SK-N-SH (cell line): ENCODE data around the gene IL6R. TPM values are rescaled to one million over a fixed set of nuclear protein-coding genes. Genes with fewer than 3 reads are reported as not detected.

Experiments
- CTCF ChIA-PET: fragments of 300-600, 350-600 bp; formaldehyde crosslinking; extraction: SDS; loops from one replicate; lab custom pipeline; 2021; lab: Yijun Ruan, JAX
- POLR2A ChIA-PET: fragments of 350-600 bp; sonication (Branson Sonifier 250); formaldehyde crosslinking; extraction: SDS; loops from one replicate; lab custom pipeline; 2020; ENCODE audit warnings: antibody characterized with exemption, inconsistent platforms; lab: Yijun Ruan, JAX
- DNase-seq: peaks from one replicate; pipeline ENCODE4 v3.0.0; 2012
- H2AFZ ChIP-seq: fragments of 200-600 bp; sonication (generic); 2 replicates; pipeline ENCODE4 v1.8.1; 2016; ENCODE audit warnings: antibody characterized with exemption, mild to moderate bottlenecking, low read depth
- H3F3A ChIP-seq: fragments of 200-600 bp; sonication (generic); replicated peaks from 2 replicates; pipeline ENCODE3; 2016; ENCODE audit warnings: antibody characterized with exemption, mild to moderate bottlenecking; ENCODE audit not compliant: insufficient read depth
- H3K27ac ChIP-seq, 2 experiments: fragments of 200-500 bp in 1 of 2; fragments of 200-600 bp in 1 of 2; sonication (Bioruptor generic) in 1 of 2; sonication (generic), shearing (Covaris generic) in 1 of 2; 2 replicates each; pipeline versions ENCODE4 v1.5.1 to v1.6.1; 2014 to 2016; ENCODE audit warnings: low read depth in 2 of 2, inconsistent platforms in 1 of 2, low read length in 1 of 2, mild to moderate bottlenecking in 1 of 2, mixed read lengths in 1 of 2
- H3K27me3 ChIP-seq: fragments of 200-600 bp; sonication (generic), shearing (Covaris generic); 2 replicates; pipeline ENCODE4 v1.6.1; 2016; ENCODE audit warnings: mixed run types; ENCODE audit not compliant: insufficient read depth
- H3K36me3 ChIP-seq, 2 experiments: fragments of 200-500 bp in 1 of 2; fragments of 200-600 bp in 1 of 2; sonication (Bioruptor generic) in 1 of 2; sonication (generic) in 1 of 2; replicated peaks in 1 of 2; 2 replicates each; pipeline versions ENCODE3 to v1.5.1; 2014 to 2016; ENCODE audit warnings: low read length in 1 of 2, mild to moderate bottlenecking in 1 of 2; ENCODE audit not compliant: insufficient read depth in 2 of 2, control insufficient read depth in 1 of 2
- H3K4me1 ChIP-seq, 2 experiments: fragments of 200-500 bp in 1 of 2; fragments of 200-600 bp in 1 of 2; sonication (Bioruptor generic) in 1 of 2; sonication (generic), shearing (Covaris generic) in 1 of 2; 2 replicates each; pipeline versions ENCODE4 v1.5.1 to v1.6.1; 2014 to 2016; ENCODE audit warnings: low read depth in 1 of 2, low read length in 1 of 2, mixed run types in 1 of 2; ENCODE audit not compliant: insufficient read depth in 2 of 2, control insufficient read depth in 1 of 2
- H3K4me2 ChIP-seq: fragments of 200-600 bp; sonication (generic), shearing (Covaris generic); 2 replicates; pipeline ENCODE4 v1.6.1; 2017; ENCODE audit warnings: mixed run types
- H3K4me3 ChIP-seq, 2 experiments: fragments of 200-500 bp in 1 of 2; fragments of 200-600 bp in 1 of 2; sonication (Bioruptor generic) in 1 of 2; sonication (generic), shearing (Covaris generic) in 1 of 2; 2 replicates each; pipeline versions ENCODE4 v1.5.1 to v1.8.1; 2014 to 2016; ENCODE audit warnings: low read depth in 2 of 2, inconsistent platforms in 1 of 2, low read length in 1 of 2, mild to moderate bottlenecking in 1 of 2, mixed read lengths in 1 of 2, moderate library complexity in 1 of 2
- H3K79me2 ChIP-seq: fragments of 200-600 bp; sonication (generic); 2 replicates; pipeline ENCODE4 v1.8.1; 2017; ENCODE audit warnings: mild to moderate bottlenecking; ENCODE audit not compliant: insufficient read depth
- H3K9ac ChIP-seq: fragments of 200-600 bp; sonication (generic); 2 replicates; pipeline ENCODE4 v1.6.1; 2017; ENCODE audit warnings: mixed run types
- H3K9me2 ChIP-seq: fragments of 200-600 bp; sonication (generic); 2 replicates; pipeline ENCODE4 v1.6.1; 2017; ENCODE audit warnings: mixed run types
- H3K9me3 ChIP-seq: fragments of 200-600 bp; sonication (generic); 2 replicates; pipeline ENCODE4 v1.6.1; 2017; ENCODE audit warnings: mixed run types, mild to moderate bottlenecking, moderate library complexity
- H4K20me1 ChIP-seq: fragments of 200-600 bp; sonication (generic); 2 replicates; pipeline ENCODE4 v1.6.1; 2017; ENCODE audit warnings: mild to moderate bottlenecking, mixed run types; ENCODE audit not compliant: insufficient read depth
- CTCF ChIP-seq: fragments of 200-600 bp; sonication (generic); IDR thresholded peaks from 2 replicates; pipeline ENCODE4 v1.6.1; 2017; ENCODE audit warnings: antibody characterized with exemption, mild to moderate bottlenecking, moderate library complexity
- ELF1 ChIP-seq: IDR thresholded peaks from 2 replicates; pipeline ENCODE4 v1.4.0; 2012
- EZH2phosphoT487 ChIP-seq: fragments of 200-600 bp; sonication (generic); IDR thresholded peaks from 2 replicates; pipeline ENCODE4 v1.6.1; 2017; ENCODE audit warnings: low read depth, mixed run types, mild to moderate bottlenecking, antibody characterized with exemption, moderate library complexity, borderline replicate concordance
- FOXJ3 ChIP-seq: sonication (generic); formaldehyde crosslinking; IDR thresholded peaks from 2 replicates; pipeline ENCODE4 v1.5.1; 2020; ENCODE audit warnings: mild to moderate bottlenecking, missing genetic modification reagents
- GABPA ChIP-seq: IDR thresholded peaks from 2 replicates; pipeline ENCODE4 v1.4.0; 2012; ENCODE audit warnings: low read depth, mild to moderate bottlenecking
- JUND ChIP-seq: IDR thresholded peaks from 2 replicates; pipeline ENCODE4 v1.4.0; 2012
- MXI1 ChIP-seq: IDR thresholded peaks from 2 replicates; pipeline ENCODE4 v1.6.1; 2012; ENCODE audit warnings: mild to moderate bottlenecking, low read depth, low read length, improper control_type of control experiment
- PBX3 ChIP-seq: IDR thresholded peaks from 2 replicates; pipeline ENCODE4; 2012
- RAD21 ChIP-seq: IDR thresholded peaks from 2 replicates; pipeline ENCODE4 v1.6.1; 2012; ENCODE audit warnings: mild to moderate bottlenecking, low read length
- RCOR1 ChIP-seq: fragments of 150-350 bp; IDR thresholded peaks from 2 replicates; pipeline ENCODE4 v1.6.1; 2017; ENCODE audit warnings: antibody characterized with exemption, low read length
- RFX5 ChIP-seq: IDR thresholded peaks from 2 replicates; pipeline ENCODE4 v1.6.1; 2012; ENCODE audit warnings: mild to moderate bottlenecking, improper control_type of control experiment, low read length
- RXRA ChIP-seq: IDR thresholded peaks from 2 replicates; pipeline ENCODE4 v1.4.0; 2012; ENCODE audit warnings: low read depth, mild to moderate bottlenecking, borderline replicate concordance
- TCF12 ChIP-seq: IDR thresholded peaks from 2 replicates; pipeline ENCODE4 v1.4.0; 2012
- TEAD4 ChIP-seq: IDR thresholded peaks from 2 replicates; pipeline ENCODE4 v1.4.0; 2012; ENCODE audit warnings: mild to moderate bottlenecking, borderline replicate concordance; ENCODE audit not compliant: insufficient read depth
- USF1 ChIP-seq: IDR thresholded peaks from 2 replicates; pipeline ENCODE4 v1.4.0; 2012; ENCODE audit warnings: low read depth, borderline replicate concordance
- YY1 ChIP-seq: IDR thresholded peaks from 2 replicates; pipeline ENCODE4 v1.4.0; 2012; ENCODE audit warnings: low read depth, mild to moderate bottlenecking
- WGBS: methylation state at CpG from one replicate; pipeline ENCODE4 v1.1.6; 2017; ENCODE audit warnings: low lambda C conversion rate; 5-methylcytosine and 5-hydroxymethylcytosine counted together
- polyA plus RNA-seq, 3 experiments: library from polyadenylated mRNA; depleted of rRNA; stranded (reverse); fragments of >200 nt; gene quantifications; 2 replicates each; pipeline ENCODE4 v1.2.3, GENCODE V29; 2012
- TF ChIP-seq, protein P1 (sequence below): fragments of 150-350 bp; IDR thresholded peaks from 2 replicates; pipeline ENCODE4 v1.6.1; 2017; ENCODE audit warnings: antibody characterized with exemption, low read length, low read depth, borderline replicate concordance
- TF ChIP-seq, protein P2 (sequence below): fragments of 150-350 bp; IDR thresholded peaks from 2 replicates; pipeline ENCODE4 v1.6.1; 2016; ENCODE audit warnings: mild to moderate bottlenecking, low read depth, low read length

The IL6R gene
- polyA plus RNA-seq, 1 of the 3 experiments (the other 2 are of a cell fraction), result 2.8 TPM

DNA sequence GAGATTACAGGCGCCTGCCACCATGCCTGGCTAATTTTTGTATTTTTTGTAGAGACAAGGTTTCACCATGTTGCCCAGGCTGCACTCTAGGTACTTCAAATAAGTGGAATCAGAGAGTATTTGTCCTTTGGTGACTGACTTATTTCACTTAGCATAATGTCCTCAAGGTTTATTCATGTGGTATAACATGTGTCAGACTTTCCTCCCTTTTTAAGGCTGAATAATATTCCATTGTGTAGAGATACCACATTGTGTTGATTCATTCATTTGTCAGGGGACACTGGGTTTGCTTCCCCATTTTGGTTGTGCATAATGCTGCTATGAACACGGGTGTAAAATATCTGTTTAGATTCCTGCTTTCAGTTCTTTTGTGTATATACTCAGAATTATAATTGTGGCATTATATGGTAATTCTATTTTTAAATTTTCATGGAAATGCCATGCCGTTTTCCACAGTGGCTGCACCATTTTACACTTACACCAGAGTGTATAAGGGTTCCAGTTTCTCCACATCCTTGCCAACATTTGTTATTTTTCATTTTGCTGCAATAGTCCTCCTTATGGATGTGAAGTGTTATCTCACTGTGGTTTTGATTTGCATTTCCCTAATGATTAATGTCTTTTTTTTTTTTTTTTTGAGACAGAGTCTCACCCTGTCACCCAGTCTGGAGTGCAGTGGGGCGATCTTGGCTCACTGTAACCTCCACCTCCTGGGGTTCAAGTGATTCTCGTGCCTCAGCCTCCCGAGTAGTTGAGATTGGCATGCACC, 35.1 kb downstream of the IL6R start:
- no peaks in the 10 kb centered on the region for H3F3A ChIP-seq
- no peaks in the 10 kb centered on the region for H3K9me2 ChIP-seq
- no peak overlapping the region for H2AFZ ChIP-seq
- no peaks in the 10 kb centered on the region for H3K36me3 ChIP-seq
- H3K79me2 ChIP-seq, result no peaks in the 10 kb centered on the region
- 83% methylated on average over 6 of the region's 6 CpGs for WGBS
- ChIA-PET POLR2A (no interaction called here), CTCF (interaction anchor here (0.8 kb wide), 2 partner anchors 20 to 23 kb away, joined by 3 read pairs; no protein-coding TSS in a partner anchor)
- DNase-seq, result no peak
- no peak overlapping the region for H3K4me2 ChIP-seq
- peaks cover 0 to 21% of the 10 kb centered on the region in 2 experiments; a peak in 2 of 4 replicates for H3K4me1 ChIP-seq
- TF ChIP-seq GABPA, result no peak
- TF ChIP-seq USF1, result no peak
- no peak for TF ChIP-seq TEAD4
- TF ChIP-seq RCOR1, result no peak
- no peaks in the 10 kb centered on the region for H4K20me1 ChIP-seq
- no peaks in the 10 kb centered on the region for H3K9me3 ChIP-seq
- no peak overlapping the region for H3K4me3 ChIP-seq
- no peaks in the 10 kb centered on the region for H3K27me3 ChIP-seq
- H3K9ac ChIP-seq, result no peak overlapping the region
- no peak overlapping the region for H3K27ac ChIP-seq

- DNase-seq, result no peak
- Histone ChIP-seq H3K9ac (no peak overlapping the region), H2AFZ (no peak overlapping the region), H3K4me2 (peak overlapping the region; percentile 47; the same call in 1 of the 2 replicates), H3K9me3 (no peaks in the 10 kb centered on the region), H3K27ac (peak overlapping the region in 1 of 2 experiments; percentile 38; a peak in 1 of 4 replicates), H3K4me1 (peaks cover 0 to 30% of the 10 kb centered on the region in 2 experiments; a peak in 2 of 4 replicates), H3K4me3 (no peak overlapping the region), H3K79me2 (no peaks in the 10 kb centered on the region), H3K27me3 (no peaks in the 10 kb centered on the region), H3K9me2 (no peaks in the 10 kb centered on the region), H3F3A (no peaks in the 10 kb centered on the region), H4K20me1 (no peaks in the 10 kb centered on the region)
- ChIA-PET POLR2A (no interaction called here), CTCF (interaction anchor here (0.8 kb wide), 2 partner anchors 19 to 22 kb away, joined by 3 read pairs; no protein-coding TSS in a partner anchor)
- 95% methylated on average over 8 of the region's 8 CpGs for WGBS
- TF ChIP-seq MXI1, result no peak
- TF ChIP-seq TCF12, result no peak
- TF ChIP-seq USF1, result no peak
- no peak for TF ChIP-seq RXRA
- TF ChIP-seq ELF1, result no peak
- no peak for TF ChIP-seq YY1
- TF ChIP-seq FOXJ3 (CRISPR knock-in tag), result no peak
- no peak for TF ChIP-seq JUND
- no peak for TF ChIP-seq RAD21
- no peak for TF ChIP-seq PBX3
- no peak for TF ChIP-seq RFX5
- TF ChIP-seq, protein P1, sequence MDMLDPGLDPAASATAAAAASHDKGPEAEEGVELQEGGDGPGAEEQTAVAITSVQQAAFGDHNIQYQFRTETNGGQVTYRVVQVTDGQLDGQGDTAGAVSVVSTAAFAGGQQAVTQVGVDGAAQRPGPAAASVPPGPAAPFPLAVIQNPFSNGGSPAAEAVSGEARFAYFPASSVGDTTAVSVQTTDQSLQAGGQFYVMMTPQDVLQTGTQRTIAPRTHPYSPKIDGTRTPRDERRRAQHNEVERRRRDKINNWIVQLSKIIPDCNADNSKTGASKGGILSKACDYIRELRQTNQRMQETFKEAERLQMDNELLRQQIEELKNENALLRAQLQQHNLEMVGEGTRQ, result no peak
- no peak for TF ChIP-seq TEAD4
- no peak for TF ChIP-seq RCOR1
- TF ChIP-seq, protein P2, sequence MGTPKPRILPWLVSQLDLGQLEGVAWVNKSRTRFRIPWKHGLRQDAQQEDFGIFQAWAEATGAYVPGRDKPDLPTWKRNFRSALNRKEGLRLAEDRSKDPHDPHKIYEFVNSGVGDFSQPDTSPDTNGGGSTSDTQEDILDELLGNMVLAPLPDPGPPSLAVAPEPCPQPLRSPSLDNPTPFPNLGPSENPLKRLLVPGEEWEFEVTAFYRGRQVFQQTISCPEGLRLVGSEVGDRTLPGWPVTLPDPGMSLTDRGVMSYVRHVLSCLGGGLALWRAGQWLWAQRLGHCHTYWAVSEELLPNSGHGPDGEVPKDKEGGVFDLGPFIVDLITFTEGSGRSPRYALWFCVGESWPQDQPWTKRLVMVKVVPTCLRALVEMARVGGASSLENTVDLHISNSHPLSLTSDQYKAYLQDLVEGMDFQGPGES, result no peak
- no peak for TF ChIP-seq GABPA
- TF ChIP-seq CTCF, result no peak
- no peak for TF ChIP-seq EZH2phosphoT487
- TF ChIP-seq, all 33 proteins: peak for 0
- H3K36me3 ChIP-seq, result no peaks in the 10 kb centered on the region
Measured at GRCh38 chr1:154441241-154441888, 36.2 kb downstream of the IL6R start.
